HTR-8/SVneo (cell line): ENCODE data around the gene RNMT.
"Not testable (repeated sequence)": the region's sequence is repeated elsewhere in the genome, so short reads cannot be mapped to it uniquely, and the experiment has no call there.

ENCODE experiments used
- DNase-seq: peaks from one replicate; pipeline ENCODE4 v3.0.0; 2011; ENCODE audit warnings: low spot score, mixed read lengths; ENCODE audit not compliant: insufficient read length
- FAIRE-seq: peaks from 2 replicates; lab custom pipeline; 2011; peaks lifted over from hg19 to GRCh38; lab: Jason Lieb, UNC

RNMT gene

DNA sequence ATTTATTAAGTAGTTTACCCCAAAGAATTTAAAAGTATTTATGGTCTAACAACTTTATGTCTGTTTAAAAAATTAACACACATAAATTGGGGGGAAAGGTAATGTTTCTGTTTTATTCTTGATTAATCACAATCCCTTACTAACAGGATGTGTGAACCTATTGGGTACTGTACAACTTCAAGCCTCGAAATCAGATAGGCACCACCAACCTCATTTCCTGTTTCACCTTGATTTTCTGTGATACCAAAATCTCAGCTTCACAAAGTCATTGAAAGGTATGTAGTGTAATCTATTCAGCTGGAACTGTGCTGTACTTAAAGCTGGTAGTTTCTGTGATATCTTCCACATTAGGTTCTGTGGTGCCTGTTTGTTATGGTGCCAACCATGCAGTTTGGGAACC lies 4.0 kb downstream of the RNMT start:
- no peak for DNase-seq
- no peak for FAIRE-seq

DNA sequence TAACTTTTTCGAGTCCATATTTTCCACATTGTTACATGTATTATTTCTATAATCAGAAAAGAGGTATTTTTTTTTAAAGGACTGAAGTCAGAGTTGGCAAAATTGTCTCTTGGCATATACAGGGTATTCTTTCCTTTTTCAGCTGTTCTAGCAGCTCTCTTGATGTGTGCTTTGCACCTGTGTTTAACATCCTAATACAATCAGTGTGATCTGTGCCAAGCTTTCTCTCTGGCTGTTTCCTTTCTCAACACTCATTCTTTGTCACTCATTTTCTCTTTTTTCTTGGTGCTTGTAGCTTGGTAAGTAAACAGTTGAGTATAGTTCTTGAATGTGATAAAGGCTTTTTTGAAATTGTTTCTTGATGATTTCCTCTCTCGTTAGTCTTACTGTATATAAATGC lies 9.2 kb downstream of the RNMT start:
- DNase-seq (no peak), FAIRE-seq (no peak)

DNA sequence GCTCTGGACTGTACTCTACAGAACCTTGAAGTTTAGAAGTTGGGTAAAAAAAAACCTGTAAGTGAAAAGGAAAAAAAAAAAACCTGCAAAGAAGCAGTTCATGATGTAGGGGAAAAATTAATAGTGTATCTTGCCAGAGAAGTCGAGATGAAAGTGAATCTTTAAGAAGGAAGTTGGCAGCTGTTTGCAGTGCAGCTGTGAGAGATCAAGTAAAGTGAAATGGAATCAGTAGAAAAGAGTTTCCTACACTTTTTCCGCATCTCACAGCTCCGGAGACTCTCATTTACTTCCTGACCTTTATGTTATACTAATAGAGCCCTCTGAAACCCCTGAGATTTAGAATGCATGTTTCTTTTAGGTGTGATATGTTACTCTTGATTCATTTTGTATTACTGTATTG lies 19.2 kb downstream of the RNMT start:
- FAIRE-seq (no peak), DNase-seq (no peak)

DNA sequence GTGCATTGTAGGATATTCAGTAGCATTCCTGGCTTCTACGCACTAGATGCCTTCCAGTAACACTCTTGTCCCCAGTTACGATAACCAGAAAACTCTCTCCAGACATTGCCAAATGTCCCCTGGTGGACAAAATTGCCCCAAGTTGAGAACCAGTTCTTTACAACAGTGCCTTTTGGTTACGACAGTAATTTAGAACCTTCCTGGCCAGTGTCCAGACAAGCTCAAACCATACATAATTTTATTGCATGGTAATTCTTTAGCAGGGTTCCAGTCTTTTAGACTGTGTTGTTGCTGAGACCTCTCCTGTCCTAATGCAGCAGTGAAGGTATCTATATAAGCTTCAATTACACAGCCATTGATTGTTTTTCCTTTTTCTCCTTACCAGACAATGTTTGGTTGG lies 20.2 kb downstream of the RNMT start:
- DNase-seq (no peak), FAIRE-seq (no peak)

DNA sequence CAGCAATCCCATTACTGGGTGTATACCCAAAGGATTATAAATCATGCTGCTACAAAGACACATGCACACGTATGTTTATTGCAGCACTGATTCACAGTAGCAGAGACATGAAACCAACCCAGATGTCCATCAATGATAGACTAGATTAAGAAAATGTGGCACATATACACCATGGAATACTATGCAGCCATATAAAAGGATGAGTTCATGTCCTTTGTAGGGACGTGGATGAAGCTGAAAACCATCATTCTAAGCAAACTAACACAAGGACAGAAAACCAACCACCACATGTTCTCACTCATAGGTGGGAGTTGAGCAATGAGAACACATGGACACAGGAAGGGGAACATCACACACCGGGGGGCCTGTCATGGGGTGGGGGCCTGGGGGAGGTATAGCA lies 25.1 kb downstream of the RNMT start:
- not testable (repeated sequence) for FAIRE-seq, DNase-seq

DNA sequence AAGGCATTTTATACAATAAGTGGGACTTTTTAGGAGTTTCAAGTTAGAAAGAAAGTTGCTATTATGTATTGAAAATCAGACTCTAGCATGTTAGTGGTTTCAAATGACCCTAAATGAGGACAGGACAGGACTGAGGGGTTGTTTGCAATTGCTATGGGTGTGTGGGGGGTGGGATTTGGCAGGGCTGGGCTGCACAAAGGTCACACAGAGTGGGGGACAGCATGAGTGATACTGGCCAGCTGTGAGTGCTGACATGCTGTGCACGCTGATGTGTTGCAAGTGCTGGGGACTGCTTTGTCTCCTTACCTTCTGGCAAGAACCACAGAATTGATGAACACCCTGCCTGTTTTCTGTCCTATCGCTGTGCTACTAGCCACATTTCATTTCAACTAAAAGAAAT lies 29.8 kb downstream of the RNMT start:
- DNase-seq (no peak), FAIRE-seq (no peak)

DNA sequence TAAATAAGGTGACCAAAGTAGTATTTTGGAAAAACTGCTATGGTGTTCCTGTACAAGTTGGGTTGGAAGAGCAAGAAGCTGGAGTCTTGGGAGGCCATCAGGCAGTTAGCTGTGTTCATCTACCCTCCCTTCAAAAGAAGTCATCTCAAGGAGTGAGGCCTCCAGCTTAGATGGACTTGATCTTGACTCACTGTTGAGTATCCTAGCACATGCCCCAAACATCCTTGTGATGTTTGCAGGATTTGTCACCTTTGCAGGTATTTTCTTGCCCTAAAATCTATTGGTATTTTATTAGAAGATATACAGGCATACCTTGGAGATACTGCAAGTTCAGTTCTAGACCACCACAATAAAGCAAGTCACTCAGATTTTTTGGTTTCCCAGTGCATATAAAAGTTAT lies 30.2 kb downstream of the RNMT start:
- FAIRE-seq (no peak), DNase-seq (no peak)

DNA sequence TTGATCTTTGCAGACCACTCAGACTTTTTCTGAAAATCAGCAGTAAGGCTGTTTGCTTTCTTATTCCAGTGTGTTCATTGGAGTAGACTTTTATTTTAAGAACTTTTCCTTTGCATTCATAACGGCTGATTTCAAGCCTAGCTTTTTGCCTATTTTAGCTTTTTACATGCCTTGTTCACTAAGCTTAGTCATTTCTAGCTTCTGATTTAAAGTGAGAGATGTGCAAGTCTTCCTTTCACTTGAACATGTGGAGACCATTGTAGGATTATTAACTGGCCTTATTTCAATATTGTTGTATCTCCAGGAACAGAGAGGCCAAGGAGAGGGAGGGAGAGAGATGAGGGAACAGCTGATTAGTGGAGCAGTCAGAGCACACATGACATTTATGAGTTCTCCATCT lies 32.1 kb downstream of the RNMT start:
- FAIRE-seq: no peak
- no peak for DNase-seq

DNA sequence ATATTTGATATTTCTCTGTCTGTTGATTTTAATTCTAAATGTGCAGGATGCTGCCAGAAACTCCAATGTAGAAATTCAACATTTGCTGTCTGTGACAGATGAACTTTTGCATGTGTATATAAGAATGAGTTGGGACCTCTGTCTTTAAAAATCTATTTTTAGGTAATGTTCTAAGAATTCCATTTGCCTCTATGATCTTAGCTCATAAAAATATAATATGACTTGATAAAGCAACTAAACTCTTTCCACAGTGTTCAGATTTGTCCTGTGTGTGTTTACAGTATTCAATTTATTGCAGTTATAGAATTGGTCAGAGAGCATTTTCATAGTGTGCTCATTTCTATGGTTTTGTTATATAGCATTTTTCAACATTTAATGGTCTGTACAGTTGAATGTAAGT lies 33.6 kb downstream of the RNMT start:
- no peak for FAIRE-seq

DNA sequence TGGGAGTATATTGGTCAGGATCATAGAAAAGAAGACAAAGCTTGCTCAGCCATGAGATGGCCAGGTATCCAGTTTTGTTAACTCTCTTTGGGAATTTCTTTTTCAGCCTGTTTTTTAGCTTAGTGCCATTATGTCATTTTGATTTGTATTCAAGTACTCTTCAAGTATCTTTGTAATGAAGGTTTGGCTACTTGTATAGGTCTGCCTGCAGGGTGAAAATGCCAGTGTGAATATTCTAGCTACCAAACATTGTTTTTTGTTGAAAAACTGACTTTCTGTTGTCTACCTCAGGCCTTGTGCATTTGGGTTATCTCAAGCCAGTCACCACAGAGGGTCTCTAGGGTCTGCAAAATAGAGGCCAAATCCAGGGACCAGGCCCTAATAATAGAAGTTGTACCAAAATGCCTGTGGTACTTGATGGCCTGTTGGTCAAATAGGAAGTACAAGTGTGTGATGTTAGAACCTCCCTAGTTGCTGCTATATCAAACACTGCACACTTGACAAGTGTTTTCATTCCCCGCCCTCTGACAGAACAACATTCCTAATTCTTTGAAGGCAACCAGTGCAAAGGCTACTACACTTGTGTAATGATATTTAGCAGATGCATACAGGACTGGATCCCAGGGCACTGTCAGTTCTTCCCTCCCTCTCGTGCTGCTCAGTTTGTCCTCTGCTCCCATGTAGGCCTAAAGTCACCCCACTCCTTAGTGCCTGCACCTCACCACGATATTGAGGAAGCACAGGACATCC lies 36.4 kb downstream of the RNMT start:
- FAIRE-seq (no peak), DNase-seq (no peak)

More for the DNA sequence above, 33.6 kb downstream of the RNMT start:
- no peak for DNase-seq

DNA sequence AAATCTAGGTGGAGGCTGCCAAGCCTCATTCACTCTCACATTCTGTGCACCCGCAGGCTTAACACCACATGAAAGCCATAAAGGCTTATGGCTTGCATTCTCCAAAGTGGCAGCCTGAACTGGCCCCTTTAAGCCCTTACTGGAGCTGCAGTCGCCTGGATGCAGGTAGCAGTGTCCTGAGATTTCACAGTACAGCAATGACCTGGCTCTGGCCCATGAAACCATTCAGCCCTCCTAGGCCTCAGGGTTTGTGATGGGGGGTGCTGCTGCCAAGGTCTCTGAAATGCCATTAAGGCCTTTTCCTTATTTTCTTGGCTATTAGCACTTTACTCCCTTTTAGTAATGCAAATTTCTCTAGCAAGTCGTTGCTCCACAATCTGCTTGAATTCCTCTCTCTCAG lies 48.6 kb downstream of the RNMT start:
- FAIRE-seq (no peak), DNase-seq (no peak)

DNA sequence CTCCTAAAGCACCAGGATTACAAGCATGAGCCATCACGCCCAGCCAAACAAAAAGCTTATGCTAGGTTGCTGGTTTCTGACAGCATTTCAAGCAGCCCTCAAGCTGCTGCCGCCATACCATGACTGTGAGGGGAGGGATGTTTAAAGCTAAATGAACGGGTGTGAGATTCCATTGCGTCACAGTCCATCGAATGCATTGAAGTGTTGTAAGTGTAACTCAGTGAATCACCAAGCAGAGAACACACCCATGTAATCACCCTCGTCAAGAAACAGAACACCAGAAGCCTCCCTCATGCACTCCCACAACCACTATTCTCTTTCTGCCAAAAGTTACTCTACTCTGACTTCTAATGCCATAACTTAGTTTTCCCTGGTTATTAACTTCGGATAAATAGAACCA lies 64.7 kb downstream of the RNMT start:
- DNase-seq: no peak
- no peak for FAIRE-seq

DNA sequence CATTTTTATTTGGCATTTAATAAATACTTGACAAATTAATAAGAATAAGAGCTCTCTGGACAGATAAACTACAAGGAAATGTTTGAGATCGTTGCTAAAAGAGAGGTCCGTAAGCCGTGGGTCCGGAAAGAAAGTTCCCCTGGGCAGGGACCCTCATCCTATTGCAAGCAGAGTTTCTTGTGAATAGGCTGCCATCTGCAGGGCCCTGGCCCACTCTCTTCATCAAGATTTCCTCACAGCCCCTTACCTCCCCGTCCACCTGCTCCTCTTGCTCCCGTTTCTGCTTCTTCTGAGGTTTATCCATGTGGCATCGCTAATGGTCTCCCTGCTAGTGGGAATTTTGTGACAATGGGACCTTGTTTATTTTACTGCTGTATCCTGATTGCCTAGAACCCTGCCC lies 67.3 kb downstream of the RNMT start:
- no peak for DNase-seq
- FAIRE-seq: no peak

DNA sequence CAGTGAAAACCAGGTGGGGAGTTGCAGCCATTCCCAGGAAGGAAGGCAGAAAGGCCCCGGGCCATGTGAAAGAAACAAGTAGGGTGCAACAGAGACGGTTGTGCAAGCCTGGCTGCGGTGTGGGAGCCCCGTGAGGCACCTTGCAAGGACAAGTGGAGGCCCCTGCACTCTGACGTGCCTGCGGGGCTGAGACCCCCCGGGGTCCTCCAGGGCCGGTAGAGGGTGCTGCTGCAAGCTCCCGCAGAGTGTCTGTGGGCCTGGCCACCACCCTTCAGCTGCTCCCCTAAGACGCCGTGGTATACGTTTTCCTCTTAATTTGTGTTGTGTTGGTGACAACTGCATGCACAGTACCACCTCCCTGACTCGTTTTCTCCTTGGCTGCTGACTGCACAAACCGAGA lies 70.0 kb downstream of the RNMT start:
- FAIRE-seq: no peak

DNA sequence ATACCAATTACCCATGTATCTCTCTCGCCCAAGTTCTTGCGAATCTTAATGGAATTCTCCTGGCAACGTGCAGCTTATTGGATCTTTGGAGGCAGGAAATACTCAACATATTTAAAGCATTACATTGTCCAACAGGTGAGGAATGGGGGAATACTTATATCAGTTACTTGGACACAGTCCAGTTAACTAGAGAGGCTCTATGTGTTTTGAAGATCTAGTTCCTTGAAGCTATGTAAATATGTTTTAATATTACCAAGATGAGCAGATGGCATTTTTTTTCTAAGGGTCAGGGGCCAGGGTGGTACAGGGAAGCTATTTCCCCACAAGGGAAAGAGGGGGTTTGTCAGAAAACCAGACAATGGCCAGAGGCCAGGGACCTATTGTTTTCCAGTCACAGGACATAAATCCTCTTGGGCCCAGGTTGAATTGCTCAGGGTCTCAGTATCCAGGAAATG lies 70.7 kb downstream of the RNMT start:
- FAIRE-seq: no peak

More for the DNA sequence above, 70.0 kb downstream of the RNMT start:
- no peak for DNase-seq

DNA sequence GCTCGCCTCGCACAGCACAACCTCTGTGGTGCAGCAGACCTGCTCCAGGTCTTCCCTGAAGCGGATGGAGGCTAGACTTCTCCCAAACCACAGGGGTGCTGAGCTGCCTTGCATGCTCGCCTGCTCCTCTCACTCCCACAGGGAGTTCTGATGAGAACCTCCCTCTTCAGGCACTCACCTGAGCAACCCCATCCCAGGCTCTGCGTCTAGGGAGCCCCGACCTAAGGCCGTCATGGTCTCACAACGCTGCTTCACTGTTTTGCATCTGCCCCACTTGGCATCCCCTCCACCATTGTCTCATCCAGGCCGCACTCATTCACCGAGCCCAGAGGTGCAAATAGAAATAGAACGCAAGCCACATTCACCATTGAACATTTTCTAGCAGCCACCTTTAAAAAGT lies 72.9 kb downstream of the RNMT start:
- FAIRE-seq: no peak
- DNase-seq: no peak

More for the DNA sequence above, 70.7 kb downstream of the RNMT start:
- peak; percentile 48 for DNase-seq

DNA sequence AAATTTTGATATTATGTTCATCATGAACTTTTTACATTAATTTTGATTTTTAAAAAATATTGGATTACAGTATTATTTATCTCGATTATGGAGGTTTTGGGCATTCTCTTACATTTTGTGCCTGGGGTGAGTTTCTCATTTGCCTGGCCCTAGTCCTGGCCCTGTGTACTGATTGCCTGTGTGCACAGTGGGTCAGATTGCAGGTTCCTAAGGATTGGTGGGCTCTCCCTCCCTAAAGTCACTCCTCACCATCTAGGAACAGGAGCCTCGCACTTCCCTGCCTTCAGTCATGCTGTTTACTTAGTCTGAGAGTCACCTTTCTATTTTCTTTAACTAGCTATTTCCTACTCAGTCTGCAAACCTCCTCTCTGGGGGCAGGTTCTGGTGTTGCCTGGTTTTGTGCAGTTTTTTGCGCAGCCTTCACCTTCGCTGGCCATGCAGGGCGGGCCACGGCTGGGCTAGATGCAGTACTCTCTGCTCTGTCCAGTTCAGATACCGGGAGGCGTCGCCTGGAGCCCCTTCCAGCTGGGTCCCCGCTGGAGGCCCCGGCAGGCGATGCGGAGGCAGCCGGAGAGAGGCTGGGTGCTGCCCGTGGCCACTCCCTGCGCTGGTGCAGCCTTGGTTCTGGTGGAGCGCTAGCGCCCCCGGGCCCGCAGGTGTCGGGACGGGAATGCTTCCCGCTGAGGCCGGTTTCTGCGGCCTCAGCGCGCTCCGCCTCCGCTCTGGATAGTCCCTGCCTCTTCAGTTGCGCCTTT lies 74.2 kb downstream of the RNMT start:
- FAIRE-seq (no peak), DNase-seq (peak; percentile 57)

DNA sequence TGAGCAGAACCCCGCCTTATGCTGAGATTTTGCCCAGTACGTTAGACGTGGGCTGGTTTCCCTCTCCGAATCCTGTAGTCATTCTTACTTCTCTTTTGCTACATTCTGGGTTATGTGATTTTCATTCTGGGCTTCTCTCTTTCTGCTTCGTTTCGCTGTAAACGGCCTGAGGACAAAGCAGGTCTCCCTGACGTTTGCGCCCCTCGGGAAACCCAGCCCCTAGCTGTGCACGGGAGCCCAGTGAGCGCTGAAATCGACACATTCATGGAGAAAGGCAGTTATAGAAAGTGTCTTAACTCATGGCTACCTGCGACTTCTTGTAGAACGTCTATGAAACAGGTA lies 74.8 kb downstream of the RNMT start:
- no peak for FAIRE-seq
- no peak for DNase-seq

DNA sequence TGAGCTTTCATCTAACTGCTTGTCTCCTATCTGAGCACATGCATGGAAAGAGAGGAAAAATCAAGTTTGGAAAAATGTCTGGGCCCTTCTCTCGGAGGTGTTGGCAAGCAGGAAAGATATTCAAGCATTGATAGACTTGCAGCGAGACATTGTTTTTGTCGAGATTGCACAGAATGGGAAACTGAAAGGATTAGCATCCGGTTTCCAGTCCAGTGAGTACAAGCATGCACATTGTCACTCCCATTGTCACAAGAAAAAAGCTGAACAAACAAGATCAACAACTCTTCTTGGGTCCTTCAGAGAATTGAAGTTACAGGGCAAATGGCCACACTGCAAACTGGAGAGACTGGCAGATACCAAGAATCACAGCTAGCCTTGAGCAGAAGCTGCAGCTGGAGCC lies 77.8 kb downstream of the RNMT start:
- DNase-seq: no peak
- FAIRE-seq: no peak

DNA sequence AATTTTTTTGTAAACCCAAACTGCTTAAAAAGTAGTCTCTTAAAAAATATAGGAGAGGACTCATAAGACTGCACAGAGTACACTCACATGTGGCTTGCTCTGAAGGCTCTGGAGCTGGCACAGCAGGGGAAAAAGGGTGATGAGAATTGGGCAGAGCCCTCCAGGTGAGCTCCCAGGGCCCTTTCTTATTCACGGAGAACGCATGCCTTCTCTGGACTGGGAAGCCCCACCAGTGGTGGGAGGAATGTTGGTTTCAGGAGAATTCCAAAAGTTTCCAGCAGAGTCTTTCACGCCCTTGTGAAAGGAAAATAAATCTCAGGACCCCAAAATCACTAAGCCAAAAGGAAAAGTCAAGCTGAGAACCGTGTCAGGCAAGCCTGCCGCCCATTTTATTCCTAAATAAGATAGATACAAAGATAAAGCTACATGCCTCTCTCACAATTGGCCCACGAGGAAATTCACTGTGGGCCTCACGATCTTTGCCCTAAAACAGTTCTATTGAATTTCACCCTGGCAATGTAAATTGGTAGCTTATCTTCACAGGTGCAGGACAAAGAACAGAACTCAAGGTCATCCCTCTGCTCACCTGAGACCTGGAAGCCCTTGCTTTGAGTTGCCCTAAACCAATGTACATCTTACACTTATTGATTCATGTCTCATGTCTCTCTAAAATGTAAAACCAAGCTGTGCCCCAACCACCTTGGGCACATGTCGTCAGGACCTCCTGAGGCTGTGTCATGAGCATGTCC lies 82.0 kb downstream of the RNMT start:
- no peak for DNase-seq
- FAIRE-seq: no peak

DNA sequence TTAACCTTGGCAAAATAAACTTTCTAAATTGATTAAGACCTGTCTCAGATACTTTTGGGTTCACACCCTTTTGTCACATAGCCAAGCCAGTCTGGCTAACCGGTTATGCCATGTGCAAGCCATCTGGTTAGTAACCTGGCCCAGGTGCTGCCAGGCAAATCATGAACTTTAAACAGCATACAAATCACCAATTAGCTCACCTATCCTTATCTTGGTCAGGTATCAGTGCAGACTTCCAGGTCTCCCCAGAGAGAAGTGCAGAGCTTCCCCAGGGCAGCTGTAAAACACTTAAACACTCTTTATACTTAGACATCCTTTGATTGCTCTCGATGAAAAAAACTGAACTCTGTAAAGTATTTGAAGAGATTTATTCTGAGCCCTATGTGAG lies 82.6 kb downstream of the RNMT start:
- DNase-seq: no peak
- no peak for FAIRE-seq
